Upper lobe of right lung (tissue), 1 donor: Measurements from ENCODE around the gene FAM234A. TPM values are rescaled to one million over a fixed set of nuclear protein-coding genes. Genes with fewer than 3 reads are reported as not detected.

Experiments used
- ATAC-seq: fragments of 200-7000 bp; cut with Tn5 transposase; one replicate; pipeline ENCODE4 v1.9.1; 2020; ENCODE audit warnings: mild to moderate bottlenecking, moderate library complexity
- DNase-seq: peaks from one replicate; pipeline ENCODE4 v3.0.0-alpha.2; 2020
- H3K27ac ChIP-seq: fragments of 200-600 bp; one replicate; pipeline ENCODE4 v1.8.0; 2022
- H3K27me3 ChIP-seq: fragments of 200-600 bp; one replicate; pipeline ENCODE4 v1.8.0; 2022; ENCODE audit warnings: mild to moderate bottlenecking
- H3K36me3 ChIP-seq: fragments of 200-600 bp; one replicate; pipeline ENCODE4 v1.8.0; 2022
- H3K4me1 ChIP-seq: fragments of 200-600 bp; one replicate; pipeline ENCODE4 v1.8.0; 2022
- H3K4me3 ChIP-seq: fragments of 200-600 bp; one replicate; pipeline ENCODE4 v1.8.0; 2022; ENCODE audit warnings: mild to moderate bottlenecking
- H3K9me3 ChIP-seq: fragments of 200-600 bp; one replicate; pipeline ENCODE4 v1.8.0; 2022
- intact Hi-C: fragments of 100-400 bp; cut with DNase I; formaldehyde crosslinking; loops from one replicate; pipeline ENCODE4 v1.11.0; 2022
- total RNA-seq: library from RNA; stranded (reverse); fragmentation: NEBNext Ultra II Directional; extraction: Animal tissue kit (Norgen Biotek cat#: 25700); gene quantifications from one replicate; pipeline ENCODE4 v1.2.1, GENCODE V29; 2021
- TF ChIP-seq, protein P1 (sequence below): fragments of 200-600 bp; IDR thresholded peaks from one replicate; pipeline ENCODE4 v1.8.0; 2022; ENCODE audit warnings: antibody characterized with exemption
- donor health status: DM: no; HTN: yes; CAD: no; lungs with severe emphysema.

The FAM234A gene
- total RNA-seq, 1 donor from 2014 or later, result 56.0 TPM

DNA sequence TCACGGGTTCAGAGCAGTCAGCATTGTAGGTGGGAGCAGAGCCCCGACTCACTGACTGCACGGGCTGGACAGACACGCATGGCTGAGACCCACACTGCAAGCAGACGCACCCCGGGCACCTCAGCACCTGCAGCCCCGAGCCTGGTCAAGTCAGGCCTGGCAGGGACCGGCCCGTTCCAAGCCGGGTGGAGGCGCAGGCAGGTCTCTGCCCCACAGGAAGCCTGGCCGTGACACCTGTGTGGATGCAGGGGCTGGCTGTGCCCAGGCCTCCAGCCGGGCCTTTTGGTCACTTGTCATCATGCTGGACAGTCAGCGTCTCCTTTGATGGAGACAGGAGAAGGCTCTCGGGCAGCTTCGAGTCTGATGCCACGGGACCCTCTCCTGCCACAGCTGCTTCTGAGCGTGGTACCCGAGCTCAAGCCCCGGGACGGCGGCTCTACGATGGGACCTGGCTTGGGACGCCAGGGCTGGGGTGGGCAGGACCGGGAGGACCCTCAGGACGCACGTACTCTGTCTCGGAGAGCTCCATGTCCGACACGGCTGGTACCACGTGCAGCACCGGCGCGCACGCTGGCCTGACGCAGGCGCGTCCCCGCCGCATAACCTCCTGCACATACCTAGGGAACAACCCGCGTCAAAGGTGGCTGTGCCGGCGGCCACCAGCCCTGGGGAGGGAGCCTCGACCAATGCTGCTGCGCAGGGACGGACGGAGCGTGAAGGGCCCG is 56.2 kb downstream of the FAM234A start:
- Histone ChIP-seq H3K9me3 (no peaks in the 10 kb centered on the region), H3K27me3 (no peaks in the 10 kb centered on the region), H3K4me1 (no peaks in the 10 kb centered on the region), H3K4me3 (no peak overlapping the region), H3K27ac (no peak overlapping the region), H3K36me3 (peaks cover 57% of the 10 kb centered on the region)
- intact Hi-C loops, result no loop called here
- TF ChIP-seq, protein P1, sequence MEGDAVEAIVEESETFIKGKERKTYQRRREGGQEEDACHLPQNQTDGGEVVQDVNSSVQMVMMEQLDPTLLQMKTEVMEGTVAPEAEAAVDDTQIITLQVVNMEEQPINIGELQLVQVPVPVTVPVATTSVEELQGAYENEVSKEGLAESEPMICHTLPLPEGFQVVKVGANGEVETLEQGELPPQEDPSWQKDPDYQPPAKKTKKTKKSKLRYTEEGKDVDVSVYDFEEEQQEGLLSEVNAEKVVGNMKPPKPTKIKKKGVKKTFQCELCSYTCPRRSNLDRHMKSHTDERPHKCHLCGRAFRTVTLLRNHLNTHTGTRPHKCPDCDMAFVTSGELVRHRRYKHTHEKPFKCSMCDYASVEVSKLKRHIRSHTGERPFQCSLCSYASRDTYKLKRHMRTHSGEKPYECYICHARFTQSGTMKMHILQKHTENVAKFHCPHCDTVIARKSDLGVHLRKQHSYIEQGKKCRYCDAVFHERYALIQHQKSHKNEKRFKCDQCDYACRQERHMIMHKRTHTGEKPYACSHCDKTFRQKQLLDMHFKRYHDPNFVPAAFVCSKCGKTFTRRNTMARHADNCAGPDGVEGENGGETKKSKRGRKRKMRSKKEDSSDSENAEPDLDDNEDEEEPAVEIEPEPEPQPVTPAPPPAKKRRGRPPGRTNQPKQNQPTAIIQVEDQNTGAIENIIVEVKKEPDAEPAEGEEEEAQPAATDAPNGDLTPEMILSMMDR, result no peak
- no peak for ATAC-seq
- no peak for DNase-seq

DNA sequence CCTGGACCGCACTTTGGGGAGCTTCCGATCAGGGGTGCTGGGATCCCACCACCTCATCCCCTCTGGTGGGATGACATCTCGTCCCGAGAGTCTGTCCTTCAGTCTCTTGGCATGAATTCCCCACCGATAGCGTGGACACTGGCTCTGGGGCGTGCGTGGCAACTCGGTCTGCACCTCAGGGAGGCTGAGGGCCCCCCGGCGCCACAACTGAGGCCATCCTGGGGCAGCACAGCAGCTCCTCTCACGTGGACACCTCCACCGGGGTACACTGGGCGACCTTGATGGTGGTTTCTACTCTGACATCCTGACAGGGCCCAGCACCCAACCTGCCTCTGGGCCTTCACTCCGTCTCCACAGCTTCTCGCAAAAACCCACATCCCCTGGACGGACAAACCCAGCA is 56.9 kb downstream of the FAM234A start:
- Histone ChIP-seq H3K4me3 (no peak overlapping the region), H3K4me1 (no peaks in the 10 kb centered on the region), H3K27me3 (no peaks in the 10 kb centered on the region), H3K36me3 (peaks cover 64% of the 10 kb centered on the region), H3K27ac (no peak overlapping the region), H3K9me3 (no peaks in the 10 kb centered on the region)
- ATAC-seq, result no peak
- DNase-seq, result no peak
- intact Hi-C loops, result no loop called here
- TF ChIP-seq, protein P1, result no peak

DNA sequence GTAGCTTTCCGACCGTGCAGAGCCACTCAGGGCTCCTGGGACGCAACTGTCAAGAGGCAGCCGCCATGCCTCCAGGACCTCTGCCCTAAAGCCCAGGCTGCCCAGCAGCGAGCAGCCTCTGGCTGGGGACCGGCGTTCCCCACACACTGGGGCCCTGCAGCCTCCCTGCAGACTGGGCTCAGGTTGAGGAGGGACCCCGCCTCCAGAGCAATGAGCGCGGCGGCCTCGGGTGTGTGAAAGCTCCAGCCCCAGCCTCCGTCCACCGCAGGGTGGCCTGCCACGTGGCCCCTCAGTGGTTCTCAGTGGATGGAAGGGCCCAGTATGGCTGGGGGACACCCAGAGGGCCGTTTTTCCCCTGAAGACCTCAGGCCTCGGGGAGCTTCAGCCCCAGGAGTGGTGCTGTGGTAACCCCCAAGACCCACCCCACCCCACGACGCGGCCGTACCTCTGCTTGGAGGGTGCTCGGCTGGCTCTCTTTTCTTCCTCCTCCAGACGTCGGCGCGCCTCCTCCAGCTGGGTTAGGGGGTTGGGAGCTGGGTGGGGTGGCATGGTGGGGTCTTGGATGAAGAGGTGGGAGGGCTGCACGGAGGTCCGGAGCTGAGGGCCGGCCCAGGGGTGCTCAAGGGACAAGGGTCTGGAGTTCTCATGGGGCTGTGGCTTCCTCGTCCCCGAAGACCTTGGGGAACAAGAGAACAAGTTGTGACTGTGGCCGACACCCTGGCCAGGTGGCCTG is 58.6 kb downstream of the FAM234A start:
- H3K27ac ChIP-seq, result no peak overlapping the region
- TF ChIP-seq, protein P1, result no peak
- no peak for DNase-seq
- intact Hi-C loops, result no loop called here
- no peak for ATAC-seq
- no peak overlapping the region for H3K4me3 ChIP-seq
- H3K27me3 ChIP-seq, result no peaks in the 10 kb centered on the region
- peaks cover 67% of the 10 kb centered on the region for H3K36me3 ChIP-seq
- no peaks in the 10 kb centered on the region for H3K9me3 ChIP-seq
- H3K4me1 ChIP-seq, result no peaks in the 10 kb centered on the region

DNA sequence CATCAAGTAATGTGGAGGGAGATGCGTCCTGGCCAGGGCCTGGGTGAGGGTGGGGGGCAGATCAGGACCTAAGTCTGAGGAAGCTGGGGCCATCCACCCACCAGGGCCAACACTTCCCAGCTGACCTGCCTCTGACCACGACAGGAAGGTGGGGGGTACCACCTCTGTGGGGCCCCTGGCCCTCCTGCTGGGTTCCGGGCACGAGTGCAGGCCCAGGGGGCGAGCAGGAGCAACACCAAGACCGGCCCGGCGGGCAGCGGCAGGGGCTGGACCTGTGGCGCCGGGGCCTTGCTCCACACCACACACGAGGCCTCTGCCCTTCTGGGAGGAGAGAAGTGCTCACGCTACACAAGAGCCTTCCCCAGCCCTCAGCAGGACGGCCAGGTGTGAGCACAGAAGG is 61.7 kb downstream of the FAM234A start:
- TF ChIP-seq, protein P1, result no peak
- H3K27ac ChIP-seq, result no peak overlapping the region
- intact Hi-C loops, result no loop called here
- H3K36me3 ChIP-seq, result peaks cover 41% of the 10 kb centered on the region
- H3K4me1 ChIP-seq, result no peaks in the 10 kb centered on the region
- DNase-seq (no peak), ATAC-seq (peak; percentile 6)
- no peaks in the 10 kb centered on the region for H3K9me3 ChIP-seq
- H3K27me3 ChIP-seq, result no peaks in the 10 kb centered on the region
- no peak overlapping the region for H3K4me3 ChIP-seq

DNA sequence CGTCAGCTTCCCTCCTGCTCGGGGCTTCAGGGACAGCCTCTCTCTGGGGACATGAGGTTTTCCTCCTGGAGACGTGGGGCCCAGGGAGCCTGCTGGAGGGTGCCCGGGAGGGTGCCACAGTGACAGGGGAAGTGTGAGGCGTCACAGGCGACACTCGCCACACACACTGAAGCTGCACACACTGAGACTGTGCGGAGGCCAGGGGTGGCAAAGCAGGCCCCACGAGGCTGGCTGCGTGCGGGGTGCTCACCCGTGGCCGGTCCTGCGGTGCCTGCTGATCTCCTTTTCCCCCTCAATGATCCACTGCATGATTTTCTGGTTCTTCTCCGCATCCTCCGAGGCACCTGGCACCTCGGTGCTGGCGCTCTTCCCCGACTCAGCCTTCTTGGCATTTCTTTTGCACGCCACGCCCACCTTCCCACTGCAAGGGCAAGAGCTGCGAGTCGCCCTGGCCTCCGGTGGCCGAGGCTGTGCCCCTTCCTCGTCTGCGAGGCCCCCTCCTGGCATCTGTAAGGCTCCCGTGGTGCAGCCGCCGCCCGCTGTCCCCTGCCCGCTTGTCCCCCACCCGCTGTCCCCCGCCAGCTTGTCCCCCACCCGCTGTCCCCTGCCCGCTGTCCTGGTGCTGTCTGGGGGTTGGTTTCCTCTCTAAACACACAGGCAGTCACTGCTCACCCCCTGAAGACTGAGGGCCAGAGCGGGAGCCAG is 62.3 kb downstream of the FAM234A start:
- TF ChIP-seq, protein P1, result no peak
- Histone ChIP-seq H3K9me3 (no peaks in the 10 kb centered on the region), H3K4me1 (no peaks in the 10 kb centered on the region), H3K36me3 (peaks cover 41% of the 10 kb centered on the region), H3K27me3 (no peaks in the 10 kb centered on the region), H3K4me3 (no peak overlapping the region), H3K27ac (no peak overlapping the region)
- DNase-seq (no peak), ATAC-seq (peak; percentile 25)
- intact Hi-C loops, result no loop called here
